GM21528 (cell line): ENCODE measurements around the gene ACSL6.

Experiments
- ATAC-seq: cut with Tn5 transposase; IDR thresholded peaks from one replicate; pipeline ENCODE4 v1.9.1; 2021; ENCODE audit warnings: mild to moderate bottlenecking, moderate library complexity; ENCODE audit not compliant: unreplicated experiment, low FRiP score

The ACSL6 gene

DNA sequence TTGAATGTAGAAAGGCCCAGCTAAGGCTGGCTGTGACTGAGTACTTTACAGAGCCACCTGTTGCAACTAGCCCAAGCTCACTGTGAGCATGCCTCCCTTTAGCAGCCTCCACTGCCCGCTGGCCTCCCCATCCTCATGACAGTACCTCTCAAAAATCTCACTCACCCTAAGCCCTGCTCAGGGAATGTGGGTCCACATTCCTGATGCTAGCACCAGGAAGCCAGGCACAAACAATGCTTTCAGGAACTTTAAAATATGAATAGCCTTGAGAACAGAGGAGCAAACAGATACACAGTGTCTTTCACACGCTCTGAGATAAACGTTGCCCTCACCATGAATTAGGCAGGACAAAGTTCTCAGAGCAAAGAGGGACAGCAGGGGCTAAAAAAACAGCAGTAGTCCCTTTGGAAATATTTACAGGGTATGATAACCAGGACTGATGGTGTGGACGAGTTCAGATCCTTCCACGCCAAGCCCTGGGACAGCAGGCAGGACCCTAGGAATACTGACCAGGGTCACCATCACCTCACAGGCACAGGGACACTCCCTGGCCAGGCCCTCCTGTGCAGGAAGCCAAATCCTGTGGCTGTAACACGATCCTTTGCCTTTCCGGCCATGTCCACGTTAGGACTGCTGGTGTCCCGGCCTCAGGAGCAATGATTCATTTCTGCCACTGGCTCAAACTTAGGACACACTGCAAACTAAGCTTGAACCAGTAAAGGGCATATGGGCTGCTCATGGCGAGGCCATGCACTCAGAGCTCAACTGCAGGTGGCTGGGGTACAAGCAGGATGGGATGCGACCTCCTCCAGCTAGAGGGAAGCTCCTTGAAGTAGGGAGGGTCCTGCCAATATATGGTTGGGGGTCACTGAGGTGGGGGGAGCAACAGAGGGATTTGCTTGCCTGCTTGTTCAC is 9.6 kb downstream of the ACSL6 start:
- no peak for ATAC-seq

DNA sequence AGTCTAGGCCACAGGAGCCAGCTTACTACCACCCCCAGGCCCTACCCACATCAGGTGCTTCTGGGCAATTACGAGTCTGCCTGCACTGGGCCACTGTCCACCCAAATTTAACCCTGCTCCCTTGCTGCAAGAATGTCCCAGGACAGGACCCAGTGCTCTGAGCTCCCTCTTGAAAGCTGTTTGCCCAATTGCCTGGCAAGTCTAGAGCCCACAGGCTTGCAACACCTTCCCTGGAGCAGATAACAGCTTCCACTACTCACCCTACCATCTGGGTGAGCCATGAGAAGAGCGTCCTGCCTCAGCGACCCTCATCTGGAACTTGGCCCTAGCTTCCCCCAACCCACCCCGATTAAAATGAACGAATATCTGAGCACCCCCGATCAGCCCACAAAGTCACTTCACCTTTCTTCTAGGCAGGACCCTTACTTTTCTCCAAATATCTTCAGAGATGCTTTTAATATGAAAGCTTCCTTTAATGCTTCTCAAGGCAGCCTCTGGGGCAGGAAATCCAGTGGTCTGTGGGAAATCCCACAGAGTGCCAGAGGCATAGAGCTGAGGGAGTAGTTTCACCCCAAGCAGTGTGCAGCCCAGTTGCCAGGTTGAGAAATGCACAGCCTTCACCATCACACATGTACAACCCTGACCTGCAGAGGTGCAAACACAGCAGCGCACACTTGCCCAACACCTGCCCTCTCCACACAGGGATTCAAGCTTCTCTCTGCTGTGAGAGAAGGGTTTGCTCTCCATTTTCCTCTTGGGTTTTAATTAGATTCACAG is 10.6 kb downstream of the ACSL6 start:
- no peak for ATAC-seq

DNA sequence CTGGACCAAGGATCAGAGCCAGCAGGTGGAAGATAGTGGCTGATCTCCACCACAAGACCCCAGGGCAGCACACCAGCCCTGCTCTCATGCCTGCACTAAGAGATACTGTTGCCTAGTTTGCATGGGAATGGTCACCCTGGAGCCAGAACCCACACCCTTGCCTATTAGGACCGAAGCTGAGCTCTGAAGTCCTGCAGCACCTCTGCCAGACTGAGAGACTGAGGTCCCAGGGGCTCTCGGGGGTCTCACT is 11.3 kb downstream of the ACSL6 start:
- no peak for ATAC-seq

DNA sequence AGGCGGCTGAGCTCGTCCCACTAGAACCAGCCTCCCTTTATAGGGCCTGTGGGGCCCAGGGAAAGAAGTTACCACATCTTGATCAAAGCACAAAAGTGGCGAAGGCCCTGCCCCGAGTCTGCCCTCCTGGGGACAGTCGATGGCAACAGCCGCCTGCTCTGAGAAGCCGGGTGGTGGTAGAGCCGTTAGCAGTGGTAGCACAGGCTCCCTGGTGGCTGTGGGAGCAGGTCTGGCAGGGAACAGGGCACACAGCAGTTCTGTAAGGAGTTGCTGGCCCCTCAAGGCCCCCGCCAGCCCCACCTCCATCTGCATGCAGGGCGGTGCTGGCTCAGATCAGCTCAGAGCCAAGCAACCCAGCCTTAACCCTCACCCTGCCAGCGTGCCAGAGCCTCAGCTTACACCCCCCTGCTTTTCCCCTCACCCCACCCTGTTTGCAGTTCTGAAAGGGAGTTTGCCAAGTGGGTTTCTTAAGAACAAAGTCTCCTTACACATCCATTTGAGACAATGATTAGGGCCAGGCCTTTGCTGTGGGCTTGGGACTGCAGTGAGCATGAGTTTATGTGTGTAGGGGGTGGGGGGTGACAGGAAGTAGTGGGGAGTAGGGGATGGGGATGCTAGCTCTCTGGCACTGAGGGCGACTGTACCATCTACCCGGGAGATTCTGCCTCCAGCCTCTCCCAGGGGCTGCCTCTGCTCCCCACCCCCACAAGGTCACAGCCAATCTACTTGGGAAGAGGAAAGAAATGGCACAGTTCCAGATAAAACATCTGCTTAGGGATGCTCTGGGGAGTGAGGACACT is 11.8 kb downstream of the ACSL6 start:
- ATAC-seq: no peak

DNA sequence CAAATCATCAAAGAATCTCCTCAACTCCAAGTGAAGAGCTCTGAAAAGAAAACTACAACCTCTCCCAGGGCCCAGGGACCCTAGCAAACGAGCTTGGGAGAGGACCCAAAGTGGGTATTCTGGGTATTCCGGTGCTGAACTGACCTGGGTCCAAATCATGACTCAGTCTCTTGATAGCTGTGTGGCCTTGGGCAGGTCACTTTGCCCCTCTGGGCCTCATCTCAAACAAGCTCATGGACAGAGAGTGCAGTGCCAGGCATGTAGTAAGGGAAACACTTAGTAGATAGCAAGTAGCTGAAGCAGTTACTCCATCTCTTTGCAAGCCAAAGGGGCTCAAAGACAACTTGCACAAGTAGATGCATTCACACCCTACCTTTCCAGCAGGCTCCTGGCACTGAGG is 12.4 kb downstream of the ACSL6 start:
- no peak for ATAC-seq

DNA sequence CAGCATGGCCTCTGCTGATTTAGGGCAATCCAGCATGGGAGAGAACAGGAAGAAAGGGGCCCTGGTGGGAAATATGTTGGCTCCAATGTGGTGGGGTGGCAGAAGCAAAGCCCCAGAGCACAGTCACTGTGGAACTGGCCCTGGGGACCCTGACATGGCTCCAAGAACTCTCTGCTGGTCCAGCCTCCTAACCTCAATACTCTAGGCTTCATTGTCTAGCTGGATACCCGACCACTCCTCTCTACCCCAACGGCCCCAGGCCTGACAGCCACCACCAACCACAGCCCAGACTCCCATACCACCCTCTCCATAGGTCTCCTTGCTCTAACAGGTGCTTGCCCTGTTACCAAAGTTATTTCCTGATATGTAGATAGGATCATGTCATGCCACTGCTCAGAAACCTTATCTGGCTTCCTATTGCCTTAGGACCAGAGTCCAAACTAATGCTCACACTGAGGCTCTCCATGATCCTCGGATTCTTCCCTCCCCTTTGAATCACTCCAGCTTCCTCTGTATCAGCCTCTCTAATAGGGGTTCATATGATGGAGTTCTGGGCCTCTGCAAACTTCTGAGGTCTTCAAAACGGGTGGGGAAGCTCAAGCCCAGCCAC is 12.9 kb downstream of the ACSL6 start:
- no peak for ATAC-seq

DNA sequence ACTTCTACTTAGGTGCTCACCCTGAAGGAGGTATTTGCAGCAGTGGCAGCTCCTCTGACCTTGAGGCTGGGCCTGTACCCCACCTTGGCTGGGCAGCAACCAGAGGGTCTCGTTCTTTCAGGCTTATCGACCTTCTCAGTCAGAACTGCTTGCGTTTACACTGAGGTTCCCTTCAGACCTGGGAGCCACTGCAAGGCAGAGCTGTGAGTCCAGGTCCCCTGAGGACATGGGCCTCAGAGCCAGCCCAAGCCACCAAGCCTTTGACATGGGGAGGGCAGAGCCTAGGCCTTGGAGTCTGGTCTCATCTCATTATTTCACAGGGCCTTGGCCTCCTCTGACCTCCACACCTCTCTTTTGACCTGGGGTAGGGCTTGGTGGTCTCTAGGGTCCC is 13.7 kb downstream of the ACSL6 start:
- no peak for ATAC-seq

DNA sequence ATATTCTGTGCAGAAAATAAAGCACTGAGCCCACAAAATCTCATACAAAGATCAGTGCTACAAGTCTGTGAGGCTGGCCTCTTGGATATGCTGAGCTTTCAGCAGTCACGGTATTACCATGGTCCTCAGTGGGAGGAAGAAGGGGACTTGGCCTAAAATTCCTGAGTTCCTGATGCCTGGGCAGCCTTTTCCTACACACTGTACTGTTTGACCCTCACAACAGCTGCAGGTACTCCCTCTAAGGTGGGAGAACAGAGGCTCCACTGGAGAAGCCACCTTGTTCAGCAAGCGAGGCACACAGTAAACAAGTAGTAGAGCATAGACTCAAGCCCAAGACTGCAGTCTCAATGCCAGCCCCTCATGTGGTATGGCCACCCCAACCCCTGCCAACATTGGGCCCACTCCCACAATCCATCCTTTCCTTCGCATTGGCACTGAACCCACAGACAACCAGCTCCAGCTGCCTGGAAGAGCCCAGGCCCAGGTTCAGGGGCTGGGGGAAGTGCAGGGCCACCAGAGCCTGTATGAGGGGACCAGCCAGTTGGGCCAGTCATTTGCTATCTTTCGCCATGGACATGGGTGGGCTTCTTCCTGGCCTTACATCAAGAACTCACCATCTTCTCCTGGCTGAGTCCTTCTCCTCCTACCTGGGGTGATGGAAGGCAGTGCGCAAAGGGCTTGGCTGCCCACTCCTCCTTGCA is 14.3 kb downstream of the ACSL6 start:
- ATAC-seq: no peak

DNA sequence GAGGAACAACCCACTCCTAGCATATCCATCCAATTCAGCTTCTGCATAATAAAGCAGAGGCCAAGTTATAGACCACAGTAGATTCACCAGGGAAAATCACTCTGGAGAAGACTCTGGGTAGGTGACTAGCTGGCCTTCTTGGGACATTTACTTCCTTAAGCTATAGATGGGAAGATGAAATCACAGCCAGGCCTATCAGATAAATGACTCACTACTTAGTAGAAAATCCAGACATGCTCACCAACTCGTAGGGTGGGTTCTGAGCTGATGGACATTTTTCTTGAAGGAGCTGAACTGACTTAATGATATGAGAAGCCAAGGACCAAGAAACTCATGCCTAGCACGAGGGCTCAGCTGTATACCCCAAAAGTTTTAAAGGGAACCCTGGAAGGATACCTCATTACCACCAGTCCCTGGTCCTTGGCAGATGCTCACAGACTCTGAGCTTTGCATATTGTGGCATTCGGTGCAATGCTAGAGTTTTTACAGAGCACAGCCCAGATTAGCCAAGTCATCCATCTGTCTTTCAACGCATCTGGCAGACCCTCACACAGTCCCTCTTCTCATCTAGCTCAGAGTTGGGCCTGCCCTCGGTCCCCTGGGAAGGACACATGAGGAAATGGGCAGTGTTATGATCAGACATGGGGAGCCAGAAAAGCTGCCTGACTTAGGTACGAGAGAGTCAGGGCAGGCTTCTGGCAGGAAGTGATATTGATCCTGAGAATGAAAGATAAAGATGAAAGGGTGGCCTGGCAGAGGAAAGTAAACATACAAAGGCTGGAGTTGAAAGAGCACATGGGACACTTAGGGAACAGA is 15.0 kb downstream of the ACSL6 start:
- ATAC-seq: no peak

DNA sequence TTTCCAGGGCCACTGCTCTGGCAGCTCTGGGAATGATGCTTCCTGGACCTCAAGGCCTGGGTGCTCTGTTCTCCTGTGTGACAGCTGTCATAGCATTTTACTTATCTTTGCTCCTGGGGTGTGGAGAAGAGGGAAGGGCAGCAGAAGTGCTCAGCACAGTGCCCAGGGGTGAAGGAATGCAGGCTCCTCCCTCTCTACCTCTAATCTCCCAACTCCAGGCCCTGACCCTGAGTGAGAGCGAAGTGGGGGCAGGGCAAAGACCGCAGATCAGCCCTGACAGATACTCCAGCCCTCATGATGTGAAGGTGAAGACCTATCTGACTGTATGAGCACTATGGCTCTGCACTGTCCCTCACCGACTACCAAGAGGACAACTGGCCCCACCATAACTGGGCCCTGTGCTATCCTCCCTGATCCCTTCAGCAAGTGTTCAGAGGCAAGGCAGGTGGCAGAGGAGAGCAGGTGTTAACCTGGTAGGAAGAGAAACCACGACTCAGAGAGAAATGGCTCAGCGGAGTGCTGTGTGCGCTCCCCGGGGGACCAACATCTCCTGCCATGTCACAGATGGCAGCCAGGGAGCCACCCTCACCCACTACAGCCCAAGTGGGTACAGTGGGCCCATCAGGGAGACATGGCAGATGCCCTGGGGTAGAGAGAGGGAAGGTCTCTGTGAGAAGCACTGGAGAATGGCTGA is 16.8 kb downstream of the ACSL6 start:
- ATAC-seq: no peak

DNA sequence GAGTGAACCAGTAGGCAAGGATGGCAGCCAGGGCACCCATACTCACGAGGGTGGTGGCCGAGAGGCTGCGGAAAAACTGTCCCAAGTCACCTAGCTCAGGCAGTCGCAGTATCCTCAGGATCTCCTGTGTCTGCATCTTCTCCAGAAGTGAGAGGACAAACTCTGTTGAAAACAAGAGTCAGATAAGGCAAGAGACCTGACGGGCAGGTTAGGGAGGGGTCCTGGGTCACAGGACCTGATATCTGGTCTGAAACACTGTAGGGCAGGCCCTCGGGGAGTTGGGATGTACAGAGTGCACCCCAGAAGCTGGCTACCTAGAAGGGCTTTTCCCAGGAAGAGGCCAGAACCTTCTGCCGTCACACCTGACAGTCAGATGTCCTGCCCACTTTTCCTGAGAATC is 17.4 kb downstream of the ACSL6 start:
- ATAC-seq: no peak

DNA sequence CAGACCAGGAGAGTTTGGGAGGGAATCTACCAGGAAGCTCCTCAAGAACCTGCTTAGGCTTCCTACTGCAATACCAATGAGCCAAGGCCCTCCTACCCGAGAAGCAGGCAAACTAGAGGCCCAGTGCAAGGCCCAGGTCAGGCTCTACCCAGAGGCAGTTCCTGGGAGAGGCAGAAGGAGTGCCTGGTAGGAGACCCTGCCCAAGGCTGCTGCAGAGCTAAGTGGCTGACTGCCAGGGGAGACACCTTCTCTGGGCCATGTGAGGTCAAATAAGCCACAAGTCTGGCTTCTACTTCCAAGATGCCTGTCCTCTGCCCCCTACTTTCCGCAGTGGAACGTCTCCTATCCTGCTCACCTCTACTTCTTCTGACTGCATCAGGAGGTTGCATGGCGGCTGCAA is 17.8 kb downstream of the ACSL6 start:
- no peak for ATAC-seq

DNA sequence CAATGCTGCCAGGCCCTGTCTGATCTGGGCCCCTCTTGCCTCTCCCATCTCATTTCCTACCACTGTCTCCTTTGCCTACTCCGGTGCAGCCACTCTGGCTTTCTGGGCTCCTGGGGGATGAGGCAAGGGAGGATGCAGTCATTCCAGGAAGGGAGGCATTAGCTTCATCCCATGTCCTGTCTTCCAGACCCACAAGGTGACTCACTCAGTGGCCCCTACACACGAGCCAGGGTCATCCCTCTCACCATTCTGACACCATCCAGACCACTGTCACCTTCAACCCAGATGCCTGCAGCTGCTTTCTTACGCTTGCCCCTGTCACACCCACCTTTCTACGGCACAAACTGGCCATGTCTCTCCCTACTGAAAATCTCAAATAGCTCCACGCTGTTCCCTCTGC is 19.1 kb downstream of the ACSL6 start:
- ATAC-seq: no peak

DNA sequence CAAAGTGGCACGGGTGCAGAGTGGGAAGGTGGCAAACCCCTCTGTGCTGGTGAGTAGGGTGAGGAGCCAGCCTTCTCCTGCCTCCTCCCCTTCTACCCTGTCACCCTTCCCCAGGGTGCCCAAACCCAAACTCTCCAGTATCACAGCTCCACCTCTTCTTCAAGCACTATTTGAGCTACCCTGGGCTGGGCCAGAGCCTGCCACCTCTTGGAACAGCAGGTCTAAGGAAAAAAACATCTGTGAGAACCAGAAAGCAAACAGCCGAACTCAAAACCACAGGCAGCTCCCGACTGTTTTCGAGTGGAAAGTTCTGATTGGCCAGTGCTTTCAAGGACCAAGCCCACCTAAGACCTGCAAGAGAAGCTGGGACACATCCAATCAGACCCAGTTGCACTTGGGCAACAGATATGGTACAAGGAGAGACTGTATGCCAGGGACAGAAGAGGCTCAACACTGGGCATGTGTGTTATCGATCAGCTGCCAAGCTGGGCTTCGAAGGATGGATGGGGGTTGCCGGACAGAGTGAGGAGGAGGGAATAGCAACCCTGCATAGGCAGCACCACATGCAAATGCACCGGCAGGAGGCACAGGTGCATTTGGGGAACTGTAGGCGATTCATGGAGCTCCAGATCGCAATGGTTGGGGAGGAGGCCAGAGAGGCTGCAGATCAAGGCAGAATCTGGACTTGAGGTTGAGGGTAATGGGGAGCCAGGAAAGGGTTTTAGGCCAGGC is 19.7 kb downstream of the ACSL6 start:
- ATAC-seq: no peak

DNA sequence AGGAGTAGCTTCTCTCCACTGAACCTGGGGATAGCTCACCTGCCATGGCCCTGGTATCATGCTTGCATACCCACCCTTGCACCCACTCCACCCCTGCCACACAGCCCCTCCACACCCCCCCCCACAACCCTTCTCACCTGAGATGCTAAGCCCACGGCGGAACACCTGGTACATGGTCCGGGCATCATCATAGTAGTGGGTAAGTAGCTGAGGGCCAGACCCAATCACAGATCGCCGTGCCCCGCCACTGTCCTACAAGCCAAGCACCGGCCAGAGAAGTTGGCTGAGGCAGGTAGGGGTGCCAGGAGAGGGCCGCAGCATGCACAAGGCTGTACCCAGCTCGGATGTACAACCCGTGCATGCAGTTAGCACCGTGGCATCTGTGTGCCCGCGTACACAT is 20.7 kb downstream of the ACSL6 start:
- no peak for ATAC-seq

DNA sequence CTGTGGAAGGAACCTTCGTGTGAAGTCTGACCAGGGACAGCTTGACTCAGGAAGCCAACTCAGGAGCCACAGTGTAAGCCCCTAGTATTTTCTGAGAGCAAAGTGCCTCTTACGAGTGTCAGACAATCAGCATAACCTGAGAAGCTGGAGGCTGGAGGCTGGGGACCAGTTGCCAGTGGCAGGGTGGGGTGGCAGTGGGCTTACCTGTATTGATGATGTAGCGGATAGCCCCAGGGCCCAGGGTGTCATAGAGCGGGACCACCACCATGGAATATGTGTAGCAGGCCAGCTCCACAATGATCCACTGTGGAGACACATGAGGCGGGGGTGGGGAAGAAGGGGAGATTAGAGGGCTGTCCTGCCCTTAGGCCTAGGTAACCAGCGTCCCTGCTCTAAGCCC is 22.9 kb downstream of the ACSL6 start:
- no peak for ATAC-seq

DNA sequence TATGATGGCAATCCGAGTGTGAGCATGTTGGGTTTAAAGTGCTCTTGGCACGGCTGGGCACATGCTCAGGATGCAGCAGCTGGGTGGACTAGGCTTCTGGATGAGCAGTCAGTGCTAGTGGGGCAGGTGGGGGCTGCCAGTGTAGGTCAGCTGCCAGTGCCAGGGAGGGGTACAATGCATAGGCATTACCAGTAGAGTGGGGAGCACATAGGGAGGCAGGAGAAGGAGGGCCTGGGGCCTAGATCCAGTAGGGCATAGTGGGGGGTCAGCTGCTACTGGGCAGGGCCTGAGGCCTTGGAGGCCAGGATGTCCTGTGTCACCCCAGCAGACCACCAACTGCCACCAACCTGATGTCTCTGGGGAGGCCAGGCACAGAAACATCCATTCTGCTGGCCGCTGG is 24.2 kb downstream of the ACSL6 start:
- ATAC-seq: no peak

DNA sequence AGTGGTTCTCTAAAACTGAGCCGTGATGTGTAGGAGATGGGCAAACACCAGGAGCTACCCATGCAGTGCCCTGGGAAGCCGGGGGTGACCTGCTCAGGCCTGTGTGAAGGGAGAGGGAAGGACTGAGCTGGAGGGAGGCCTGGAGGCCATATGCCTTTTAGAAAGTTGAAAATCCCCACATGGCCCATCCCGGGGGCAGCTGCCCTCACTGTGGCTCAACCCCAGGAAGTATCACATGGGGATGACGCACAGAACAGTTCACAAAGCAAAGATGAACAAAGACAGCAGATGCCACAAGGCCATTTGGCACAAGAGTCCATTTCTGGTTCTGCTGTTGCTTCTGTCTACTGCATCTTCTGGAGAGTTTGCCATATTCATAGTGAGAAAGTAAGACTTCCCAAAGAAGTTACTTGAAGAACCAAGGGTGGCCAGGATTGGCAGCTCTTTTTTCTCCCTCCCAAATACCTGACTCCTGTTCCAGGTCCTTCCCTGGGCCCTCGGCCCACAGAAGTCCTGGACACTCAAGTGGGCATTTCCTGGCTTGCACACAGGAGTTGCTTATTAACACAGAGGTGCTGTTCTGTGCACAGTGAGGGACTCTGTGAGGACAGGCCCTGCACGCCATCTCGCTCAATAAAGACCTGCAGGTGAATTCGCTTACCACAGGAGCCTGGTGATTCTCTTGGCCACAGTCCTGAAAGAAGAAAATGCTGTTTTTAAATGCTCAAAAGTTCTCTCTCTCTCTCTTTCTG is 25.1 kb downstream of the ACSL6 start:
- no peak for ATAC-seq
